MCF 10A (cell line): ENCODE data around the gene MEF2C. TPM values are rescaled to one million over a fixed set of nuclear protein-coding genes. Genes with fewer than 3 reads are reported as not detected.

Source experiments
- BruUV-seq: library from RNA; stranded (reverse); fragments of 400-500 nt; replicated peaks from 2 replicates; lab custom pipeline; 2021; lab: Mats Ljungman, UMichigan
- CTCF ChIA-PET: fragments of 300-600 bp; sonication (Branson Sonifier 250); formaldehyde crosslinking; extraction: SDS; loops from one replicate; lab custom pipeline; 2021; ENCODE audit warnings: antibody characterized with exemption, inconsistent platforms; lab: Yijun Ruan, JAX
- POLR2A ChIA-PET: fragments of 300-600, 350-650 bp; sonication (Branson Sonifier 250); formaldehyde crosslinking; extraction: SDS; loops from one replicate; lab custom pipeline; 2020; ENCODE audit warnings: antibody characterized with exemption, inconsistent platforms; lab: Yijun Ruan, JAX
- DNase-seq: peaks from one replicate; pipeline ENCODE4 v3.0.0-alpha.2; 2018; ENCODE audit not compliant: unreplicated experiment
- H3K27ac Mint-ChIP-seq: one replicate; pipeline ENCODE4 v1.8.0; 2022; ENCODE audit warnings: mild to moderate bottlenecking, low read depth, mixed read lengths; ENCODE audit not compliant: unreplicated experiment
- H3K27me3 Mint-ChIP-seq: one replicate; pipeline ENCODE4 v1.8.0; 2022; ENCODE audit warnings: mixed read lengths; ENCODE audit not compliant: insufficient read depth, unreplicated experiment
- H3K36me3 Mint-ChIP-seq: one replicate; pipeline ENCODE4 v1.8.0; 2022; ENCODE audit warnings: mild to moderate bottlenecking, moderate library complexity, mixed read lengths; ENCODE audit not compliant: insufficient read depth, unreplicated experiment
- H3K4me1 Mint-ChIP-seq: one replicate; pipeline ENCODE4 v1.8.0; 2022; ENCODE audit warnings: mixed read lengths; ENCODE audit not compliant: insufficient read depth, unreplicated experiment
- H3K4me3 Mint-ChIP-seq: one replicate; pipeline ENCODE4 v1.8.0; 2022; ENCODE audit warnings: mild to moderate bottlenecking, moderate library complexity, mixed read lengths; ENCODE audit not compliant: unreplicated experiment
- H3K9me3 Mint-ChIP-seq: one replicate; pipeline ENCODE4 v1.8.0; 2022; ENCODE audit warnings: mixed read lengths; ENCODE audit not compliant: unreplicated experiment
- intact Hi-C: fragments of 100-400 bp; cut with micrococcal nuclease; formaldehyde crosslinking; loops from 2 replicates; pipeline ENCODE4 v1.14.1; 2022
- total RNA-seq: library from RNA; stranded (reverse); gene quantifications from 2 replicates; pipeline ENCODE4 v1.2.3, GENCODE V29; 2022
- TF ChIP-seq, protein P1 (sequence below): fragments of 200-600 bp; IDR thresholded peaks from one replicate; pipeline ENCODE4 v1.8.0; 2022; ENCODE audit warnings: antibody characterized with exemption, mild to moderate bottlenecking; ENCODE audit not compliant: unreplicated experiment

MEF2C gene
- total RNA-seq, 1 experiment from 2014 or later = 0.05 TPM

DNA sequence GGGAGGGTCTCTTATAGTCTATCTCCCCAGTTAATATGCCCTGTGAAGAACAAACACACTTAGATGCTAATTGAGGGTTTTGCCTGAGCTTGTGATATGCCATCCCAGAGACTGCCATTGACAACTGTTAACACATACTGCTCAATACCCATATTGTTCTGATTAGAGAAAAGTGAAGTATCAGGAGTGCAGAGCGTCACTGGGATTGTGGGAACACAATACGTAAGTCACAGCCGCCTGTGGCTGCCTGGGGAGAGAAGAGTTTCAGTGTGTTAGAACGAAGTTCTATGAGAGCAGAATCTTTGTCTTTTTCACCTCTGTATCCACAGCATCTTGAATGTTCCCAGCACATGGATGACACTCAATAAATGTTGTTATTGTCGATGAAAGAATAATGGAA is 110.2 kb downstream of the MEF2C start:
- peaks cover 62% of the 10 kb centered on the region for H3K27me3 Mint-ChIP-seq
- no peak overlapping the region for H3K27ac Mint-ChIP-seq
- intact Hi-C loops = no loop called here
- POLR2A ChIA-PET = no interaction called here
- H3K4me3 Mint-ChIP-seq = no peak overlapping the region
- DNase-seq = no peak
- CTCF ChIA-PET = no interaction called here
- TF ChIP-seq, protein P1, sequence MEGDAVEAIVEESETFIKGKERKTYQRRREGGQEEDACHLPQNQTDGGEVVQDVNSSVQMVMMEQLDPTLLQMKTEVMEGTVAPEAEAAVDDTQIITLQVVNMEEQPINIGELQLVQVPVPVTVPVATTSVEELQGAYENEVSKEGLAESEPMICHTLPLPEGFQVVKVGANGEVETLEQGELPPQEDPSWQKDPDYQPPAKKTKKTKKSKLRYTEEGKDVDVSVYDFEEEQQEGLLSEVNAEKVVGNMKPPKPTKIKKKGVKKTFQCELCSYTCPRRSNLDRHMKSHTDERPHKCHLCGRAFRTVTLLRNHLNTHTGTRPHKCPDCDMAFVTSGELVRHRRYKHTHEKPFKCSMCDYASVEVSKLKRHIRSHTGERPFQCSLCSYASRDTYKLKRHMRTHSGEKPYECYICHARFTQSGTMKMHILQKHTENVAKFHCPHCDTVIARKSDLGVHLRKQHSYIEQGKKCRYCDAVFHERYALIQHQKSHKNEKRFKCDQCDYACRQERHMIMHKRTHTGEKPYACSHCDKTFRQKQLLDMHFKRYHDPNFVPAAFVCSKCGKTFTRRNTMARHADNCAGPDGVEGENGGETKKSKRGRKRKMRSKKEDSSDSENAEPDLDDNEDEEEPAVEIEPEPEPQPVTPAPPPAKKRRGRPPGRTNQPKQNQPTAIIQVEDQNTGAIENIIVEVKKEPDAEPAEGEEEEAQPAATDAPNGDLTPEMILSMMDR = no peak
- BruUV-seq = no TSS peak
- H3K36me3 Mint-ChIP-seq = no peaks in the 10 kb centered on the region
- H3K9me3 Mint-ChIP-seq = no peaks in the 10 kb centered on the region
- H3K4me1 Mint-ChIP-seq = no peaks in the 10 kb centered on the region

DNA sequence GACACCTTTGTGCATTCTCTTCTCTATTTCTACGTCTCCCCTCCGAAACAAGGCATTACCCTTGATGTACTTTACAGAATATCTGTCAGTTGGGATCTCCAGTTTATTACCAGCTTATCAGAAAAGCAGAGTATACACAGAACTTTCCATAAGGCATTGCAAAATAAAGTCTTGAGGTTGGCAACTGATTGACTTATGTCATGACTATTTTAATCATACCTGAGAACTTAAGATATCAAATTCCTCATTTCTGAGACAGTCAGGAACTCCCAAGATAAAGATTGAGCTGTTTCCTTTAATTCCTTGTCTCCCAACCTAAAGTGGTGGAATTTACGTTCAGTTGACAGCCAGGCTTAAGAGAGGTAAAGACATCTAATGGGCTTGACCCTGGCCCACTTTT is 110.9 kb downstream of the MEF2C start:
- no peak overlapping the region for H3K27ac Mint-ChIP-seq
- DNase-seq = no peak
- POLR2A ChIA-PET = no interaction called here

DNA sequence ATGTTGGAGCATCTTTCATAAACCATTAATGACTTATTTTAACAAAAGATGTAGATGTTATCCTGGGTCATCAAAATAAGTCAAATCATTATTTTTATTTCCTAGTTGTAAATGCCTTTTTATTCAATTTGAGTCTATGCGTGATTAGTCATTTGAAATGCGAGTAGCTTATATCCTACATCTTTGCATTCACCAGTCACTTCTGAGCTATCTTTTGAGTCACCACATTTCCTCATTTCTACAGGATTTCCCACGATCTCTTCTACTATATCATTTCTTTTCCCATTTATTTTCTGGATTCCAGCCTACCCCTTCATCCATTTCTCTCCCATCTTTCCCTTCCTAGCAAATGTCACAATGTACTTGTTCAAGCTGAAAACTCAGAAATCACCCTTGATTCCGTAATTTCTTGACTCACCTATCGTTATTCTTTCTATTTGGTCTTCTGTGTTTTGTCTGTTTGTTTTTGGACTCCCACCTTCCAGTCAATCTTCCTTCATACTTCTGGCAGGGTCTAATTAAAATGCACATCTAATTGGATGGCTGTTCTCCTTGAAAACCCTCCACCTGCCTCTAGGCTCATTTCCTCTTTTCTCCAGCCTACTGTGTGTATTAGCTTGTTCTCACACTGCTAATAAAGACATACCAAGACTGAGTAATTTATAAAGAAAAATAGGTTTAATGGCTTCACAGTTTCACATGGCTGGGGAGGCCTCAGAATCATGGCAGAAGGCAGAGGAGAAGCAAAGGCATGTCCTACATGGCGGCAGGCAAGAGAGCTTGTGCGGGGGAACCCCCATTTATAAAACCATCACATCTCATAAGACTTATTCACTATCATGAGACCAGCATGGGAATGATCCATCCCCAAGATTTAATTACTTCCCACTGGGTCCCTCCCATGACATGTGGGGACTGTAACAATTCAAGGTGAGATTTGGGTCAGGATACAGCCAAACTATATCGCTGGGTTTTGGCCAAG is 112.4 kb downstream of the MEF2C start:
- ChIA-PET CTCF (interaction anchor here (0.6 kb wide), 1 partner anchor 1943 kb away, joined by 6 read pairs; no protein-coding TSS in a partner anchor), POLR2A (no interaction called here)
- Mint-ChIP-seq H3K4me1 (no peaks in the 10 kb centered on the region), H3K4me3 (no peak overlapping the region), H3K36me3 (no peaks in the 10 kb centered on the region), H3K9me3 (no peaks in the 10 kb centered on the region), H3K27ac (no peak overlapping the region), H3K27me3 (peaks cover 81% of the 10 kb centered on the region)
- no peak for DNase-seq
- BruUV-seq = no TSS peak
- TF ChIP-seq, protein P1 = no peak
- intact Hi-C loops = no loop called here

More for the DNA sequence above, 110.9 kb downstream of the MEF2C start:
- TF ChIP-seq, protein P1 = no peak
- no peaks in the 10 kb centered on the region for H3K9me3 Mint-ChIP-seq
- H3K27me3 Mint-ChIP-seq = peaks cover 67% of the 10 kb centered on the region
- H3K36me3 Mint-ChIP-seq = no peaks in the 10 kb centered on the region
- intact Hi-C loops = no loop called here
- CTCF ChIA-PET = no interaction called here
- no peak overlapping the region for H3K4me3 Mint-ChIP-seq
- H3K4me1 Mint-ChIP-seq = no peaks in the 10 kb centered on the region
- no TSS peak for BruUV-seq

DNA sequence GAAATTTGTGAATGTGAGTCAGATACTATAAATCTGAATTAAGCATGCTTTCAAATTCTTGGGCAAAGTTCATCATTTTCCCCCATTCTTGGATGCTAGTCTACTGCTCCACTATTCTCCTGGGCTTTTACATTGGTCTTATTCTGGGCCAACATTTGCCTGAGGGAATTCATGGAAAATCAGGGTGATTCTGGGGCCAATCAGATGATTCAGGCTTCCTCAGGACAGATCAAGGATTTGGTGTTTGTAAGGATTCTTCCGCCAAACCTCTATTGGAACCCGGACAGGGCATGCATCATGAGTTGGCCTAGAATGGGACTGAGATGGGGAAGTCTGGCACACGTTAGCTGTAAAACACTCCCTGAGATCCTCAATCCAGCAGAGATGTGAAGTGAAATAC is 113.8 kb downstream of the MEF2C start:
- Mint-ChIP-seq H3K4me3 (no peak overlapping the region), H3K27ac (no peak overlapping the region), H3K27me3 (peaks cover 90% of the 10 kb centered on the region), H3K36me3 (no peaks in the 10 kb centered on the region), H3K4me1 (no peaks in the 10 kb centered on the region), H3K9me3 (no peaks in the 10 kb centered on the region)
- TF ChIP-seq, protein P1 = no peak
- BruUV-seq = no TSS peak
- CTCF ChIA-PET = interaction anchor here (0.7 kb wide), 1 partner anchor 42 kb away, joined by 3 read pairs; no protein-coding TSS in a partner anchor
- intact Hi-C loops = no loop called here
- POLR2A ChIA-PET = no interaction called here
- no peak for DNase-seq
